Gastrocnemius medialis (tissue), 4 donors: ENCODE data around the gene ABCG4. TPM values are rescaled to one million over a fixed set of nuclear protein-coding genes. Genes with fewer than 3 reads are reported as not detected.

ENCODE experiments used
- ATAC-seq, 2 donors: fragments of 150-250 bp; one replicate each; pipeline ENCODE4 v1.9.1; 2016
- DNase-seq, 2 donors: peaks; one replicate each; pipeline ENCODE4 v3.0.0-alpha.2; 2019
- H3K27ac ChIP-seq, 4 donors: fragments of 200-600 bp; sonication (generic); 1 replicate in 1 of 4; 2 replicates in 3 of 4; pipeline ENCODE4 v1.5.1; 2016 to 2018; ENCODE audit warnings: mild to moderate bottlenecking in 2 of 4, moderate library complexity in 1 of 4
- H3K27me3 ChIP-seq, 3 donors: fragments of 200-600 bp; sonication (generic) in 2 of 3; 1 replicate in 1 of 3; 2 replicates in 2 of 3; pipeline versions ENCODE4 v1.5.1 to v1.6.0; 2016 to 2019; ENCODE audit warnings: mild to moderate bottlenecking in 1 of 3, moderate library complexity in 1 of 3
- H3K36me3 ChIP-seq, 2 donors: fragments of 200-600 bp; sonication (generic) in 1 of 2; one replicate each; pipeline ENCODE4 v1.5.1; 2017 to 2018
- H3K4me1 ChIP-seq, 2 donors: fragments of 200-600 bp; sonication (generic) in 1 of 2; one replicate each; pipeline ENCODE4 v1.5.1; 2016 to 2017; ENCODE audit warnings: mild to moderate bottlenecking in 2 of 2
- H3K4me3 ChIP-seq, 4 donors: fragments of 200-600 bp; sonication (generic) in 3 of 4; 1 replicate in 1 of 4; 2 replicates in 3 of 4; pipeline ENCODE4 v1.5.1; 2016 to 2019; ENCODE audit warnings: mild to moderate bottlenecking in 2 of 4
- H3K9me3 ChIP-seq, 3 donors: fragments of 200-600 bp; sonication (generic) in 2 of 3; 1 replicate in 1 of 3; 2 replicates in 2 of 3; pipeline ENCODE4 v1.5.1; 2016 to 2019
- POLR2A ChIP-seq, 2 donors: fragments of 450-650 bp; IDR thresholded peaks; one replicate each; pipeline ENCODE4 v1.6.1; 2017; ENCODE audit warnings: antibody characterized with exemption in 2 of 2, mild to moderate bottlenecking in 2 of 2, moderate library complexity in 2 of 2
- in situ Hi-C, 4 donors: fragments of 200-750 bp; cut with MboI; loops; one replicate each; pipeline versions ENCODE4 v1.15.0 to v1.8.0; 2017; ENCODE audit warnings: low sequenced_read_pairs in 4 of 4
- intact Hi-C: fragments of 100-400 bp; cut with DNase I; formaldehyde crosslinking; loops from one replicate; pipeline ENCODE4 v1.15.1; 2023; ENCODE audit warnings: low total_unique reads
- total RNA-seq, 4 donors: library from RNA; depleted of rRNA; stranded (reverse); fragments of >200 nt; gene quantifications; one replicate each; pipeline versions ENCODE4 v1.1.0 to v1.2.3, GENCODE V29; 2016
- TF ChIP-seq, protein P1 (sequence below), 5 experiments: fragments of 450-650 bp in 3 of 5; fragments of 200-600 bp in 2 of 5; sonication (generic) in 2 of 5; IDR thresholded peaks in 4 of 5; conservative IDR thresholded peaks in 1 of 5; 1 replicate in 4 of 5; 2 replicates in 1 of 5; pipeline ENCODE4 v1.5.1; 2016 to 2019; ENCODE audit warnings: antibody characterized with exemption in 5 of 5, mild to moderate bottlenecking in 3 of 5, moderate library complexity in 3 of 5

ABCG4 gene
- total RNA-seq, 4 donors from 2014 or later, result not detected

DNA sequence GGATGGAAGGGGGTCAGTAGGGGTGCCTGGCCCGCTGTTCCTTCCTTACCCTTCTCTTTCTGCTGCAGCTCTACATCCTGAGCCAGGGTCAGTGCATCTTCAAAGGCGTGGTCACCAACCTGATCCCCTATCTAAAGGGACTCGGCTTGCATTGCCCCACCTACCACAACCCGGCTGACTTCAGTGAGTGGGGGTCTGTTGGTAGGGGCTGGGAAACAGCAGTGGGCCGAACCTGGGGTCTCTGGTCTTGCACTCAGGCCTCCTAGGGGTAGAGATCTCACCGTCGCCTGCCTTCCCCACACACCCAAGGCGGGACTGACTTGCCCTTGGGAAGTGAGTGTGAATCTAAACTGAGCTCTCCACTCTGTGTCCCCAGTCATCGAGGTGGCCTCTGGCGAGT is 7.6 kb downstream of the ABCG4 start:
- H3K36me3 ChIP-seq, result no peaks in the 10 kb centered on the region
- no peak overlapping the region for H3K27ac ChIP-seq
- H3K4me3 ChIP-seq, result no peak overlapping the region
- in situ Hi-C loops (no loop called here), intact Hi-C loops (no loop called here)
- no peak for TF ChIP-seq POLR2A (IDR thresholded peaks at IDR 0.05)
- TF ChIP-seq, protein P1, sequence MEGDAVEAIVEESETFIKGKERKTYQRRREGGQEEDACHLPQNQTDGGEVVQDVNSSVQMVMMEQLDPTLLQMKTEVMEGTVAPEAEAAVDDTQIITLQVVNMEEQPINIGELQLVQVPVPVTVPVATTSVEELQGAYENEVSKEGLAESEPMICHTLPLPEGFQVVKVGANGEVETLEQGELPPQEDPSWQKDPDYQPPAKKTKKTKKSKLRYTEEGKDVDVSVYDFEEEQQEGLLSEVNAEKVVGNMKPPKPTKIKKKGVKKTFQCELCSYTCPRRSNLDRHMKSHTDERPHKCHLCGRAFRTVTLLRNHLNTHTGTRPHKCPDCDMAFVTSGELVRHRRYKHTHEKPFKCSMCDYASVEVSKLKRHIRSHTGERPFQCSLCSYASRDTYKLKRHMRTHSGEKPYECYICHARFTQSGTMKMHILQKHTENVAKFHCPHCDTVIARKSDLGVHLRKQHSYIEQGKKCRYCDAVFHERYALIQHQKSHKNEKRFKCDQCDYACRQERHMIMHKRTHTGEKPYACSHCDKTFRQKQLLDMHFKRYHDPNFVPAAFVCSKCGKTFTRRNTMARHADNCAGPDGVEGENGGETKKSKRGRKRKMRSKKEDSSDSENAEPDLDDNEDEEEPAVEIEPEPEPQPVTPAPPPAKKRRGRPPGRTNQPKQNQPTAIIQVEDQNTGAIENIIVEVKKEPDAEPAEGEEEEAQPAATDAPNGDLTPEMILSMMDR (IDR thresholded peaks at IDR 0.05 in 4 of 5, conservative IDR thresholded peaks at IDR 0.05 in 1 of 5), result no peak
- no peaks in the 10 kb centered on the region for H3K27me3 ChIP-seq
- no peaks in the 10 kb centered on the region for H3K4me1 ChIP-seq
- no peak for DNase-seq
- no peak for ATAC-seq
- no peaks in the 10 kb centered on the region for H3K9me3 ChIP-seq

DNA sequence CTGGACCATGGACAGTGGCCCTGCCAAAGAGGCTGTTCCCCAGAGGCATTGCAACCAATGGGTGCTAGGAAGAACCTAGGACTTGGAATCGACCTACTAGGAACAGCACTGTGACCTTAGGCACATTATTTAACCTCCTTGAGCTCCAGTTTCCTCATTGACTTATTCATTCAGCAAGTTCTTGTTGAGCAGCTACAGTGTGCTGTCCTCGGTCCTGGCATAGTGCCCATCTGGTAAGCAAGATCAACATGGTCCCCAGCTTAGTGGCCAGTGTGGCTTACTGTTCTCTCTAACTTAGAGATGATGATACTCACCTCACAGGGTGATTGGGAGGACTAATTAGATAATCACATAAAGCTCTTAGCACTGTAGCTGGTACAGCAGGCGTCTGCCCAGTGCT is 8.2 kb downstream of the ABCG4 start:
- no peak for ATAC-seq
- intact Hi-C loops, result no loop called here

DNA sequence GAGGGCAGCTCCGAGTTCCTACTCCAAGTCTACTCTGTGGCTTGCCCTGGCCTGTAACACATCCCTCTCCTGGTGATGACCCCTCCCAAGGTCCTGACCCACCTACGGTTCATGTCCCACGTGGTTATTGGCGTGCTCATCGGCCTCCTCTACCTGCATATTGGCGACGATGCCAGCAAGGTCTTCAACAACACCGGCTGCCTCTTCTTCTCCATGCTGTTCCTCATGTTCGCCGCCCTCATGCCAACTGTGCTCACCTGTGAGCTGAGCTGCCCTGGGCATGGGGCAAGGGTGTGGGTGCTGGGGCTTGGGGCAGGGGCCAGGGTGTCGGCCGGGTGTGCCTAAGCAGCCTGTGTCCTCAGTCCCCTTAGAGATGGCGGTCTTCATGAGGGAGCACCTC is 9.6 kb downstream of the ABCG4 start:
- TF ChIP-seq POLR2A (IDR thresholded peaks at IDR 0.05), result no peak
- TF ChIP-seq, protein P1 (IDR thresholded peaks at IDR 0.05 in 4 of 5, conservative IDR thresholded peaks at IDR 0.05 in 1 of 5), result no peak
- no peak overlapping the region for H3K27ac ChIP-seq
- ATAC-seq, result no peak
- DNase-seq, result no peak
- H3K9me3 ChIP-seq, result no peaks in the 10 kb centered on the region
- H3K4me1 ChIP-seq, result no peaks in the 10 kb centered on the region
- no peaks in the 10 kb centered on the region for H3K27me3 ChIP-seq
- in situ Hi-C loops (no loop called here), intact Hi-C loops (no loop called here)
- H3K4me3 ChIP-seq, result no peak overlapping the region
- H3K36me3 ChIP-seq, result no peaks in the 10 kb centered on the region

More for the DNA sequence above, 8.2 kb downstream of the ABCG4 start:
- no peaks in the 10 kb centered on the region for H3K36me3 ChIP-seq
- TF ChIP-seq, protein P1 (IDR thresholded peaks at IDR 0.05 in 4 of 5, conservative IDR thresholded peaks at IDR 0.05 in 1 of 5), result no peak
- TF ChIP-seq POLR2A (IDR thresholded peaks at IDR 0.05), result no peak
- no peak for DNase-seq
- H3K9me3 ChIP-seq, result no peaks in the 10 kb centered on the region
- H3K27me3 ChIP-seq, result no peaks in the 10 kb centered on the region
- in situ Hi-C loops, result no loop called here
- H3K4me1 ChIP-seq, result no peaks in the 10 kb centered on the region
- no peak overlapping the region for H3K4me3 ChIP-seq
- H3K27ac ChIP-seq, result no peak overlapping the region

DNA sequence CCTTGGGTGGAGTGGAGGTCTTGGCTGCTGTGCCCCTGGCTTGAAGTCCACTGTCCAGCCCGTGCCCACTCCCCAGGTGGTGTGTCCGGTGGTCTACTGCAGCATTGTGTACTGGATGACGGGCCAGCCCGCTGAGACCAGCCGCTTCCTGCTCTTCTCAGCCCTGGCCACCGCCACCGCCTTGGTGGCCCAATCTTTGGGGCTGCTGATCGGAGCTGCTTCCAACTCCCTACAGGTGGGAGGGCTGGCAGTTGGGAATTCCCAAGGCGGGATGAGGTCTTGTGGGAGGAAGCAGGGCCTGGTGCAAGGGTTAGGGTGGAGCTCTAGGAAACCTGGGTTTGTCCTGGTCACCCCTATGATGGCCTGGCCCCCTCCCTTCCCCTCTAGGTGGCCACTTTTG is 11.3 kb downstream of the ABCG4 start:
- H3K4me1 ChIP-seq, result no peaks in the 10 kb centered on the region
- in situ Hi-C loops, result no loop called here
- H3K36me3 ChIP-seq, result no peaks in the 10 kb centered on the region
- ATAC-seq (no peak), DNase-seq (no peak)
- H3K9me3 ChIP-seq, result no peaks in the 10 kb centered on the region
- intact Hi-C loops, result no loop called here
- H3K27ac ChIP-seq, result no peak overlapping the region
- TF ChIP-seq POLR2A (IDR thresholded peaks at IDR 0.05), result no peak
- TF ChIP-seq, protein P1 (IDR thresholded peaks at IDR 0.05 in 4 of 5, conservative IDR thresholded peaks at IDR 0.05 in 1 of 5), result no peak
- no peaks in the 10 kb centered on the region for H3K27me3 ChIP-seq
- no peak overlapping the region for H3K4me3 ChIP-seq

DNA sequence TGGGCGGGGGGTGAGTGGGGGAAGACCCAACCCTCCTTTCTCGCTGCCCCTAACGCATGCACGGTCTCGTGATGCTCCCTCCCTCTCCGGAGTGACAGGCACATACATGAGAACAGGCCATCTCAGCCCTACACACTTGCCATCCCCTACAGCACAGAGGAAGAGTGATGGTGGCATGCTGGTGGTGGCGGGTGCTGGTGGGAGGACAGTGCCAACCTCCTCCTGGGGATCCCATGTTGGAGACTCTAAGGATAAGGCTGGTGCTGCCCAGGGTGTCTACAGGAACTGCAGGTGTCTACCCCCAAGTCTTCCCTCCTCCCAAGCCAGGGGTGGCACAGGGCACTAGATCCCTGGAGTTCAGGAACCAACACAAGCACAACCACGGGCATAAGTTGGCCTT is 13.0 kb downstream of the ABCG4 start:
- H3K4me1 ChIP-seq, result no peaks in the 10 kb centered on the region
- ATAC-seq (no peak), DNase-seq (no peak)
- H3K36me3 ChIP-seq, result no peaks in the 10 kb centered on the region
- in situ Hi-C loops, result no loop called here
- TF ChIP-seq POLR2A (IDR thresholded peaks at IDR 0.05), result no peak
- TF ChIP-seq, protein P1 (IDR thresholded peaks at IDR 0.05 in 4 of 5, conservative IDR thresholded peaks at IDR 0.05 in 1 of 5), result no peak
- H3K27me3 ChIP-seq, result no peaks in the 10 kb centered on the region
- H3K27ac ChIP-seq, result no peak overlapping the region
- intact Hi-C loops, result no loop called here
- H3K4me3 ChIP-seq, result no peak overlapping the region
- no peaks in the 10 kb centered on the region for H3K9me3 ChIP-seq
